Activated gamma-delta T cell treated with anti-CD3 and anti-CD28 coated beads, Interleukin-2, amount 50 U/mL, for 16 hours (primary cell): ENCODE measurements around the gene HERPUD1.
"Not testable (repeated sequence)": the region's sequence is repeated elsewhere in the genome, so short reads cannot be mapped to it uniquely, and the experiment has no call there.

ENCODE experiments used
- DNase-seq: peaks from one replicate; pipeline ENCODE4 v3.0.0-alpha.2; 2020; ENCODE audit warnings: low read depth

Gene HERPUD1

GRCh38 chr16:56934599-56935145 lies 2.7 kb downstream of the HERPUD1 start:
- not testable (repeated sequence) for DNase-seq

GRCh38 chr16:56935201-56935600 lies 3.3 kb downstream of the HERPUD1 start:
- no peak for DNase-seq

- no peak for DNase-seq
Measured at GRCh38 chr16:56936491-56936890, 4.5 kb downstream of the HERPUD1 start.

GRCh38 chr16:56936950-56937349 lies 5.0 kb downstream of the HERPUD1 start:
- no peak for DNase-seq

- peak; percentile 20 for DNase-seq
Measured at GRCh38 chr16:56938664-56939513, 6.9 kb downstream of the HERPUD1 start.

GRCh38 chr16:56939801-56940200 lies 7.9 kb downstream of the HERPUD1 start:
- DNase-seq = no peak

GRCh38 chr16:56941092-56941491 lies 9.2 kb downstream of the HERPUD1 start:
- DNase-seq = no peak

- DNase-seq = no peak
Measured at GRCh38 chr16:56941856-56942331, 10.0 kb downstream of the HERPUD1 start.

- no peak for DNase-seq
Measured at GRCh38 chr16:56943761-56944375, 11.9 kb downstream of the HERPUD1 start.

GRCh38 chr16:56944954-56945839 lies 13.3 kb downstream of the HERPUD1 start:
- DNase-seq = no peak

- DNase-seq = no peak
Measured at GRCh38 chr16:56945847-56946527, 14.0 kb downstream of the HERPUD1 start.

- DNase-seq = no peak
Measured at GRCh38 chr16:56946767-56947603, 15.0 kb downstream of the HERPUD1 start.

GRCh38 chr16:56947604-56947995 lies 15.7 kb downstream of the HERPUD1 start:
- no peak for DNase-seq

GRCh38 chr16:56948234-56948633 lies 16.3 kb downstream of the HERPUD1 start:
- DNase-seq = no peak

GRCh38 chr16:56950051-56950450 lies 18.1 kb downstream of the HERPUD1 start:
- no peak for DNase-seq

- no peak for DNase-seq
Measured at GRCh38 chr16:56950455-56950854, 18.5 kb downstream of the HERPUD1 start.

GRCh38 chr16:56950881-56951771 lies 19.2 kb downstream of the HERPUD1 start:
- peak; percentile 27 for DNase-seq

GRCh38 chr16:56953006-56953405 lies 21.1 kb downstream of the HERPUD1 start:
- no peak for DNase-seq

GRCh38 chr16:56956076-56956475 lies 24.1 kb downstream of the HERPUD1 start:
- no peak for DNase-seq

- DNase-seq = no peak
Measured at GRCh38 chr16:56956756-56957155, 24.8 kb downstream of the HERPUD1 start.
